ENCODE data around the gene DCTN5.
A peak's percentile ranks its signal among the peaks of the same experiment; 100 is the strongest.
"Not testable (repeated sequence)": the region's sequence is repeated elsewhere in the genome, so short reads cannot be mapped to it uniquely, and the experiment has no call there.

The DCTN5 gene

DNA sequence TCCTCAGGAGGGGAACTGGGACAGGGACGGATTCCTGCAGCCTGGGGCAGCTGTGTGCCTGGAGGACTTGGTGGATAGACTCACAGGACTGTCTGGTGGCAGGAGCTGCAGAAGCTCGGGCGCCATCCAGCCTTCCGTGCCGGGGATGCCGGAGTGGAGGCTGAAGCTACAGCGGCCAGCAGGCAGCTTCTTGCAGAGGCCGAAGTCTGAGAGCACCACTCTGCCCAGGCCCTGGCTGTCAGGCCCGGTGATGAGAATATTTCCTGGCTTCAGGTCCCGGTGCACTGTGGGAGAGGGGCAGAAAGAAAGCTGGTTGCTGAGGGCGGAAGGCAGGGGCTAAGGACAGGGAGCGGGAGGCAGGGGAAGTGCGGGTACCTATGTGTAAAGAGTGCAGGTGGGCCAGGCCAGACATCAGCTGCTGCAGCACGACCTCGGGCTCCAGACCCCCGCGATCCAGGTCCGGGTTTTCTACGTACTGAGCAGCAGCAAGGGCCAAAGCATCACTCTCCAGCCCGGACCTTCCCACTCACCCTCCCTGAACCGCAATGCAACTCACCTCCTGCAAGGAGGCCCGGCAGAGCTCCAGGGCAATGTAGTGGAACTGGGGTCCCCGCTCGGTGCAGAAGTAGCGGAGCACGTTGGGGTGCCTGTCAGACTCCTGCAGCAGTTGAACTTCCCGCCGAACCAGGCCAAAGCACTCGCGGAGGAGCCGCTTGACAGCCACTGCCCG lies 53.5 kb downstream of the DCTN5 start:
- DNase-seq: peak; percentile 39

DNA sequence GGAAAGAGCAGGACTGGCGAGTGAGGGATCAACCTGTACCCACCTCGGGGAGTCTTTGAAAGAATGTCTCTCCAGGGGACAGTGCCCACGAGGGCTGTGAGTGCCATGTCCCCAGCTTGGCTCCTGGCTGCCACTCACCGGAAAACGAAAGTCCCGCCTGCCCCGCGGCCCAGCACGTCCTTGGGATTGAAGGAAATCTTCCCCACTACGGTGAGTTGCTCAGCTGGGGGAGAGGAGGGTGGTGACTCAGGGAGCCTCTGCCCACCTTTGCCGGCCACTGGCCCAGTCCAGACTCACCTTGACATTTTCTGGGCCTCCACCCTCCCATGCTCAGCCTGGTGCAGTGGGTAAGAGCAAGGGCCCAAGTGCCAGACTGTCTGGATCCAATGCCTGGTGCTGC lies 54.5 kb downstream of the DCTN5 start:
- no peak for DNase-seq

DNA sequence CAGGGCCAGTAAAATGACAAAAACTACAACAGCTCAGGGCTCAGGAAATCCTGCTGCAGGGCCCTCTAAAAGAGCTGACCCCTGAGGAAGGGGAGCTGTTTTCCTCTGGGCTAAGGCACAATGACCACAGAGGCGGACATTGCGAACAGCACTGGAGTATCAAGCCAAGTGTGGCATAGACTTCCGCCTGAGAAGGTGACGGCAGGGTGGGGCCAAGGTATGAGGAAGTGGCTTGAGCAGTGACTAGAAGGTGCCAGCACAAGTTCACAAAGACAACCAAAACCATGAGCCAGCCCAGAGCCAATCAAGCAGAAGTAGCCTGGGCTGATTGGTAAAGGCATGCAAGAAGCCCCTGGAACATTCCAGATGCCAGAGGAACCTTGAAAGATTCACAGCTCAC lies 57.8 kb downstream of the DCTN5 start:
- DNase-seq: no peak

DNA sequence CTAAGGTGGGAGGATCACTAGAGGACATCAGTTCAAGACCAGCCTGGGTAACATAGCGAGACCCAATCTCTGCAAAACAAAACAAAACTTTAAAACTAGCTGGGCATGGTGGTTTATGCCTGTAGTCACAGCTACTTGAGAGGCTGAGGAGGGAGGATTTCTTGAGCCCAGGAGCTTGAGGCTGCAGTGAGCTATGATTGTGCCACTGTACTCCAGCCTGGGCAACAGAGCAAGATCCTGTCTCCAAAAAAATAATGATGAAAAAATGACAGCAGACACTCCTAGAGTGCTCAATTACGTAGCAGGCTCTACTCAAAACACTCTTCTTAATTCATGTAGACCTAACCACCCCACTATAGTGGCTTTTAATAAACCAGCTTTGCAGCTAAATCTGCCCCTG lies 58.8 kb downstream of the DCTN5 start:
- DNase-seq: no peak

DNA sequence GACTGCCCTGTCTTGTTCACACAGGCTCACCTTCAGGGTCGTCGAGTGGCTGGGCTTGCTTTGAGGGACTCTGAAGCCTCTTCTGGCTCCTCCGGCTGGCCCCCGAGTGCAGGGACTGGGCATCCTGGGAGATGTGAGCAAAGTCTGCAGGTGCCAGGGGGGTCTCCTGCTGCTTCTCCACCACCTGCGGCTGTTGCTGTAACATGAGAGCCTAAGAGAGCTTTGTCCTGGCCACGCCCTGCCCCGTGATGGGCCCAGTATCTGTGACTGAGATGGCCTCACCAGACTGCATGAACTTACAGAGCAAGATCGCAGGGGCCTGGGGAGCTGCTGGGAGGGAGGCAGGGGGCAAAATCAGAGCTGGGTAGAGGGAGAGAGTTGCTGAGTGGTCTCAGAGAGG lies 59.2 kb downstream of the DCTN5 start:
- no peak for DNase-seq

DNA sequence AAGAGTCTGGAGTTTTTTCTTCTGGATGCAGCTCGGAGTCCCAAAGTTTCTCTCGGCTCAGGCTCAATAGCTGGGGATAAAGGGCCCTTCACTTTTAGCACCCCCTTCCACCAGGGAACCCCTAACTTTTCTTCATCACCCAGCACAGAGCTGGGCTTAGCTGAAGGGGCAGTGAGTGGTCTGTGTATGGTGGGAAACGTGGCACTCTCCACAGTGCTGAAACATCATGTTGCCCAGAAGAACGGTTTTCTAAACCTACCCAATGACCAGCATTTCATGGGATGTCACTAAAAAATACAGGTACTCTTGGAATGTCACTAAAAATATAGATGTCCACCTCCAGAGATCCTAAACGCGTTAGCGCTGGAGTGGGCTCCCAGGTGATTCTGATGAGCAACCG lies 59.8 kb downstream of the DCTN5 start:
- DNase-seq: no peak

DNA sequence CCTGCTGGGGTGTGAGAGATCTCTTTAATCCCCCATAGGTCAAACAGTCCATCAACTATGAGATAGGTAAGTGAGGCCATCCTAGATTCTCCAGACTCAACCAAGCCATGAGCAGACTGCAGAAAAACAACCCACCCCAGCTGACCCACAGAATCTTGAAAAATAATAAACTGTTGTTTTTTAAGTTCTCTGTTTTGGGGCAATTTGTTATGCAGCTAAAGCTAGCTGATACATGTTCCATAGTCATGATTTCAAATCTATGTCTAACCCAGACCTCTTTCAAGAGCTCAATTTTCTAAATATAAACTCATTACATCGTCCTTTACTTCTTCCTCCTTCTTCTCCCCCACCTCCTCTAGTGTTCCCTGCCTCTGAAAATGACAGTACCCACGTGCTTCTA lies 61.7 kb downstream of the DCTN5 start:
- DNase-seq: no peak

DNA sequence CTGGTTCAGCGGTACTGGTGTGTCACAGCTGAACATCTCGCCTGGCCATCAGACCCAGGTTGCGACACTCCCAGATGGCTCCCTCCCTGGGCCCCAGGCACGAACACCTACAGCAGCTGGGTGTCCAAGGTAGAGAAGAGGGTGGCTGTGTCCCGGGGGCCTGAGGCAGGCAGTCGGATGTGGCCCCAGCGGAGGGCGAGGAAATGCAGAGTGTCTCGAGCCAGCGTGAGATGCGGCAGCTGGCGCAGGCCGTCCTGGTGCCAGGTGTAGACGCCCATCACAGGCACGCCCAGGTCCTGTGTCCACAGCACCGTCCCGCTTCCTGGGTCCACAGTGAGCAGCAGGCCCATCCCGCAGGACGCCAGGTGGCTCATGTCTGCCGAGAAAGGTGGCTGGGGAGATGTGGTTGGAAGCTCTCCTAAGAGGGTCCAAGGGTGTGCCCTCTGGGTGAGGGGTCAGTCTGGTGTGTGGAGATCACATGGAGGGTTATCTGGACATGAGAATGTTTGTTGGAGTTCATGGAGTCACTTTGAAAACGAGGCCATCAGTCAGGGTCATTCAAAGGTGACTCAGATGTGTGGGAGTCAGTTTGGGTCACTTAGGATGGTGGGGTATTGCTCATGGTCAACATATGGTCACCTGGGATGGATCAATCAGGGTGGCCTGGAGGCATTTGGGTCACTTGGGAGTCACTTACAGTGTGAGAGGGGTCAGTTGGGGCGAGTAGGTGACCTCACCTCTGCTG lies 63.7 kb downstream of the DCTN5 start:
- DNase-seq: no peak

DNA sequence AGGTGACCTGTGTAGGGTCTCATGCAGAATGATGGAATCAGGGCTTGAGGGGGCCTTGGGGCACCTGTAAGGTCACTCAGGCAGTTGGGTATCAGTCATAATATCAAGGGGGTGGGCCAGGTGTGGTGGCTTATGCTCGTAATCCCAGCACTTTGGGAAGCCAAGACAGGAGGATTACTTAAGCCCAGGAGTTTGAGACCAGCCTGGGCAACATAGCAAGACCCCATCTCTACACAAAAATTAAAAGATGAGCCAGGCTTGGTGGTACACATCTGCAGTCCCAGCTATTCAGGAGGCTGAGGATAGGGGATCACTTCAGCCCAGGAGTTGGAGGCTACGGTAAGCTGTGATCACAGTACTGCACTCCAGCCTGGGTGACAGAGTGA lies 64.2 kb downstream of the DCTN5 start:
- no peak for DNase-seq

DNA sequence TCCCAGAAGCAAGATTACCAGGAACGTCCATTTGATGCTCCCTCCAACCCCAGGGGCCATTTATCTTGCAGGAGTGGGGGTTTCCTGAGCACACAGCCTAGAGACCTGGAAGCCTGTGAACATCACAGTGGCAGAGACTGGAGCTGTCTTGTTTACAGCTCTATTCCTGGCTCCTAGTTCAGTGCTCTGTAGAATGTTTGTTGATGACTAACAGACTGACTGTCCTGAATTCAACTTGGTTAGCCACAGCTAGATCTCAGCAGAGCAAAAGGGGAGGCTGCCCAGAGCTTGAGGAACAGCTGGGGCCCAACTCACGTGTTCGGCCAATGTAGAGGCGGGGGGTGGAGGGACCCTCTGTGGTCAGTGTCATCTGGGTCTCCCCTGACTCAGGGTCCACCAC lies 65.2 kb downstream of the DCTN5 start:
- no peak for DNase-seq

DNA sequence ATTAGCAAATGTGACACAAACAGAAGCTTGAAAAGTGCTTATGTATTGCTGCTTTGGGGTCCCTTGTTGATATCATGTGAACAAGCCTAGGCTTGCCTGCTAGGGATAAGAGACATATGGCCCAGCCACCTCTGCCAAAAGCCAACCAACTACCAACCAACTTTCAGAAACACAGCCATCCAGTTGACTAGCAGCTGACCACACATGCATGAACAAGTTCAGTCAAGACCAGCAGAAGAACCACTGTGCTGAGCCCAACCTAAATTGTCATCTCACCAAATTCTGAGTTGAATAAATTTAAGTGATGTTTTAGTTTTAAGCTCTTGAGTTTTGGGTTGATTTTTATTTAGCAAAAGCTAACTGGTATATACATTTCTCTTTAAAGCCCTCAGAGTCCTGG lies 68.3 kb downstream of the DCTN5 start:
- no peak for DNase-seq

DNA sequence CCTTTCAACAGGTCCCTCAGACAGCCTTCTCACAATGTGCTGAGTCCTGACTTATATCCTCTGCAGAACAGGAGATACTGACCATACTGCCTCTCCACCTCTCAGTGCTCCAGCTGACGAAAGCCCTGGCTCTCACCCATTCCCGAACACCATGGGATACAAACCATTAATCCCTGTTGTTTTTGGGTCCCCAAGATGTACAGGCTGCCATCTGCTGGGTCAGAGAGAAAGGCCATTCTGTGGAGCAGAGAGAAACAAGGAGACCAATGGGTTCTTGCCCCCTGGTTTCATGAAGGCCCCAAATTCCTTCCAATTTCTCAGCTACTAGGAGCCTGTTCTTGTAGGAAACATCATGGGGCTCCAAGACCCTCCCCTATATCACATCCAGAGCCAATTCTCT lies 68.7 kb downstream of the DCTN5 start:
- DNase-seq: no peak

DNA sequence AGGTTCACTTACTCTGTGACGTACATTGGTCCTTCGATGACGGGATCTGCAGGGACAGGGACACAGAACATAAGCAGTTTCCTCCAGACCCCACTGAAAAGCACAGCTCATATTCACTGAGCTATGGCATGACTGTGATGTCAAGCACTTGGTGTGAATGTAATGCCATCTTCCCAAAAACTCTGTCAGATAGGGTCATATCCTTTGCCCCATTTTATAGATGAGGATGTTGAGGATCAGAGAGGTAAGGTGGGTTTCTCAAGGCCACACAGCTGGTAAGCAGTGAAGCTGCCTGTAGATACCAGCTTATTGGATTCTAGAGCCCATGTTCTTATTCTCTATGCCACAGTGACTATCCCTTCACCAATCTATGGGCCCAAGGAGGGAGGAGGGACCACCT lies 69.2 kb downstream of the DCTN5 start:
- no peak for DNase-seq

DNA sequence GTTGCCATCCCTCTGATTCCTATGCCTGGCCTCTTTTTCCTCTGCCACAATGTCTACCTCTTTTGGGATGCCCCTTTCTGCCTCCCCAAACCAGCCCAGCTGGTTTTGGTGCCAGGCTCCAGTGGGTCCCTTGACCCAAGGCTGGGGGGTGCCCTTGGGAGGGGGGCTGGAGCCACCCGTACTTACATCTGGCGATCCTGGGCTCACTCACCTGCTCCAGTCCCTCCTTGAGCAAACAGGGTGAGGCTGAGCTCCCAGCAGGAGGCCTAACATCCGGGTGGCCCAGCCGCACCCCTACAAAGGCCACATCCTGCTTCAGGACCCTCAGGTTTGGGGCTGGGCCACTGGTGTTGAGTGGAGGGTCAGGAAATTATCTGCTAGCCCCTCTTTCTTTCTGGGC lies 70.5 kb downstream of the DCTN5 start:
- DNase-seq: no peak

DNA sequence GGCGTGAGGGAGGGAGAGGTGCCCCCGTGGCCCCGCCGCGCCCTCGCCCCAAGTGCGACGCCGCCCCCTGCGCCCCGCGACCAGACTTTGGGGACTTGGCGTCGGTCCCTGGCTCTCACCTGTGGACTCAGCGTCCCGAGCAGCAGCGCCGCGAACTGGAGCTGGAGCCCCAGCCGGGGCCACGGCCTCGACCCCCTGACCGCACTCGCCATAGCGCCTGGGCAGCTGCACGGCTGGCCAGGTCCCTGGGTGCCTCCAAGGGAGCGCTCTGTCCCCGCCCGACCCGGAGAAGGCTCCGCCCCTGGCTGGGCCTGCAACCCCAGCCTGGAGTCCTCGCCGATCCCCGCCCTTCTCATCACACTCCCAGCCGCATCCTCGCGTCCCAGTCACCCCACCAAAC lies 71.7 kb downstream of the DCTN5 start, which contains the start of gene ERN2:
Gene ERN2 (minus strand): TSS at position 247 of the 400 bp plus-strand sequence. CDS start 35 bp downstream, at position 212.
- no peak for DNase-seq

DNA sequence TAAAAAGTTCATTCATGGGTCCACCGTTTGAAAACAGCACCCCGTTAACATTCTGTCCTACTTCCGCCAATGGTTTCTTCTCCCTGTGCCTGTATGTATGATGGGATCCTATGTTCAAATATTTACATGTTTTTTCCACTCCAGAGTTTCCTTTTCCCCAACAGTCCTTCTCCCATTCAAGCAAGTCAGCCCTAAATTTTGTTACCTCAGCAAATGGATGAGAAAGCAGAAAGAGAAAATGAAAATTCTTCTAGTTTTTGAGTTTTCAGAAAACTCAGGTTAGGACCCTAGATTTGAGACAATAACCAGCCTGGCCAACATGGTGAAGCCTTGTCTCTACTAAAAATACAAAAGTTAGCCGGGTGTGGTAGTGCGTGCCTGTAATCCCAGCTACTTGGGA lies 75.2 kb downstream of the DCTN5 start:
- no peak for DNase-seq

DNA sequence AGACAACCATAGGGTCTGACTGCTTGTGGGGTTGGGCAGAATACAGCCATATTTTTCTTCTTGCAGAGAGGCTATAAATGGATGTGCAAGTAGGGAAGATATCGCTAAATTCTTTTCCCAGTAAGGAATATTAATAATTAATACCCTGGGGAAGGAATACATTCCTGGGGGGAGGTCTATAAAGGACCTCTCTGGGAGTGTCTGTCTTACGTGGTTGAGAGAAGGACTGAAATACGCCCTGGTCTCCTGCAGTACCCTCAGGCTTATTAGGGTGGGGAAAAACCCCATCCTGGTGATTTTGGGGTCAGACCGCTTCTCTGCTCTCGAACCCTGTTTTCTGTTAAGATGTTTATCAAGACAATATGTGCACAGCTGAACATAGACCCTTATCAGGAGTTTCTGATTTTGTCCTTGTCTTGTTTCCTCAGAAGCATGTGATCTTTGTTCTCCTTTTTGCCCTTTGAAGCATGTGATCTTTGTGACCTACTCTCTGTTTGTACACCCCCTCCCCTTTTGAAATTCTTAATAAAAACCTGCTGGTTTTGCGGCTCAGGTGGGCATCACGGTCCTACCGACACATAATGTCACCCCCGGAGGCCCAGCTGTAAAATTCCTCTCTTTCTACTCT lies 81.5 kb downstream of the DCTN5 start:
- not testable (repeated sequence) for DNase-seq

DNA sequence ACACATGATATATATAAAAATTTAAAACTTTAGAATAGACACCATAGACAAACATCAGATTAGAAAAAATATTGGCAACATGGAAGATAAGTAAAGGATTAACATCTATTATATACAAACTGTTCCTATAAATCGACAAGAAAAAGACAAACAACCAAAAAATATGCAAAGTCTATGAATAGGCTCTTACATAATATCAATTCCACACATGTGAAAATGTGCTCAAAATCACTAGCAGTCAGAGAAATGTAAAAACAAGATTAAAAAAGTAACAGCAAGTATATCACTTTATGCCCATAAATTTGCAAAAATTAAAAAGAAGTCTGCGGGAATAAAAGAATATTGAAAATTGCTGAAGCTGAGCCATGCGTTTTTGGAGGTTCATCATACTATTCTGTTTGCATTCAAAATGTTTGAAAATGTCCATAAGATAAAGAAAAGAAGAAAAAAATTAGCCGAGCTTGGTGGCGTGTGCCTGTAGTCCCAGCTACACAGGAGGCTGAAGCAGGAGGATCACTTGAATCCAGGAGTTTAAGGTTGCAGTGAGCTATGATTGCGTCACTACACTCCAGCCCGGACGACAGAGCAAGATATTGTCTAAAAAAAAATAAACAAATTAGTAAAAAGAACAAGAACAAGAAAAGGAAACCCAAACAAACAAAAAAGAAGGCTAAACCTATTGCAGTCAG lies 83.0 kb downstream of the DCTN5 start:
- no peak for DNase-seq

DNA sequence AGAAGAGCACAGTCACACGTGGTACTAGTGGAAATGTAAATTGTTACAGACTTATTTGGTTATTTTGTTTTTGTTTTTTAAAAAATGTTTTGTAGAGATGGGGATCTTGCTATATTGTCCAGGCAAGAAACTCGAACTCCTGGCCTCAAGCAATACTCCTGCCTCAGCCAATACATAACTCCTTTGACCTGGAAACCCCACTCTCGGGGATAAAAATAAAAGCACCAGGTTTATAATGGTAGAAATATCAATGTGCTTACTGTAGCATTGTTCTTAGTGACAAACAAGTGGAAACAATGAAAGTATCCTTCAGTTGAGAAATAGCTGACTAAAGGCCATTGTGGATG lies 83.5 kb downstream of the DCTN5 start:
- no peak for DNase-seq

- no peak for DNase-seq
These were observed 85.4 kb downstream of the DCTN5 start for GRCh38 chr16:23726710-23727109.

Measured in right hindlimb (tissue), 1 donor.